Measurements from ENCODE around the gene SPEN. TPM values are rescaled to one million over a fixed set of nuclear protein-coding genes. Genes with fewer than 3 reads are reported as not detected.

Gene SPEN
- total and polyA plus RNA-seq, 9 of the 15 experiments (the other 6 are each of a cell fraction or from before 2014, with no cell fraction given), result 5.7 to 87.5 (median 27.2) TPM

GRCh38 chr1:15833069-15833679, 14.3 kb upstream of the SPEN start (continued):
- no peak for TF ChIP-seq CBFA2T3 (IDR thresholded peaks at IDR 0.05)
- TF ChIP-seq STAT5A (IDR thresholded peaks at IDR 0.05; ENCODE audit: borderline replicate concordance, low read length), result no peak
- 0 out of 2 replicates have a peak, but pooled peaks have one; percentile 72 for TF ChIP-seq NR1H2 (CRISPR knock-in tag; IDR thresholded peaks at IDR 0.05)
- TF ChIP-seq, protein P1, sequence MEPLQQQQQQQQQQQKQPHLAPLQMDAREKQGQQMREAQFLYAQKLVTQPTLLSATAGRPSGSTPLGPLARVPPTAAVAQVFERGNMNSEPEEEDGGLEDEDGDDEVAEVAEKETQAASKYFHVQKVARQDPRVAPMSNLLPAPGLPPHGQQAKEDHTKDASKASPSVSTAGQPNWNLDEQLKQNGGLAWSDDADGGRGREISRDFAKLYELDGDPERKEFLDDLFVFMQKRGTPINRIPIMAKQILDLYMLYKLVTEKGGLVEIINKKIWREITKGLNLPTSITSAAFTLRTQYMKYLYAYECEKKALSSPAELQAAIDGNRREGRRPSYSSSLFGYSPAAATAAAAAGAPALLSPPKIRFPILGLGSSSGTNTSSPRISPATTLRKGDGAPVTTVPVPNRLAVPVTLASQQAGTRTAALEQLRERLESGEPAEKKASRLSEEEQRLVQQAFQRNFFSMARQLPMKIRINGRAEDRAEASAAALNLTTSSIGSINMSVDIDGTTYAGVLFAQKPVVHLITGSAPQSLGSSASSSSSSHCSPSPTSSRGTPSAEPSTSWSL (CRISPR knock-in tag; IDR thresholded peaks at IDR 0.05; ENCODE audit: borderline replicate concordance), result no peak
- no peak for TF ChIP-seq ZNF311 (CRISPR knock-in tag; IDR thresholded peaks at IDR 0.05)
- TF ChIP-seq E2F6 (IDR thresholded peaks at IDR 0.05; ENCODE audit: borderline replicate concordance in 1 of 2, extremely low read depth in 1 of 2, insufficient read depth in 1 of 2, insufficient read length in 1 of 2, low read depth in 1 of 2, low read length in 1 of 2, poor library complexity in 1 of 2, severe bottlenecking in 1 of 2), result peak in 1 of 2 experiments; percentile 52
- TF ChIP-seq CHD4 (IDR thresholded peaks at IDR 0.05; ENCODE audit: insufficient read depth, insufficient replicate concordance, low read depth, low read length, poor library complexity, severe bottlenecking), result no peak
- no peak for TF ChIP-seq ZHX1 (conservative IDR thresholded peaks at IDR 0.05; ENCODE audit: low read length)
- TF ChIP-seq, protein P2, sequence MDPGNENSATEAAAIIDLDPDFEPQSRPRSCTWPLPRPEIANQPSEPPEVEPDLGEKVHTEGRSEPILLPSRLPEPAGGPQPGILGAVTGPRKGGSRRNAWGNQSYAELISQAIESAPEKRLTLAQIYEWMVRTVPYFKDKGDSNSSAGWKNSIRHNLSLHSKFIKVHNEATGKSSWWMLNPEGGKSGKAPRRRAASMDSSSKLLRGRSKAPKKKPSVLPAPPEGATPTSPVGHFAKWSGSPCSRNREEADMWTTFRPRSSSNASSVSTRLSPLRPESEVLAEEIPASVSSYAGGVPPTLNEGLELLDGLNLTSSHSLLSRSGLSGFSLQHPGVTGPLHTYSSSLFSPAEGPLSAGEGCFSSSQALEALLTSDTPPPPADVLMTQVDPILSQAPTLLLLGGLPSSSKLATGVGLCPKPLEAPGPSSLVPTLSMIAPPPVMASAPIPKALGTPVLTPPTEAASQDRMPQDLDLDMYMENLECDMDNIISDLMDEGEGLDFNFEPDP (CRISPR knock-in tag; IDR thresholded peaks at IDR 0.05), result no peak
- no peak for TF ChIP-seq EP300 (IDR thresholded peaks at IDR 0.05; ENCODE audit: low read length)
- peak; percentile 98 for TF ChIP-seq ZNF384 (IDR thresholded peaks at IDR 0.05; ENCODE audit: low read depth, low read length)
- TF ChIP-seq IRF1 (CRISPR knock-in tag; IDR thresholded peaks at IDR 0.05; ENCODE audit: borderline replicate concordance), result no peak
- TF ChIP-seq CCNT2 (IDR thresholded peaks at IDR 0.05; ENCODE audit: borderline replicate concordance, extremely low read depth, insufficient read length, low read depth, low read length), result no peak
- TF ChIP-seq TRIM25 (IDR thresholded peaks at IDR 0.05; ENCODE audit: borderline replicate concordance), result no peak
- TF ChIP-seq HIVEP1 (CRISPR knock-in tag; IDR thresholded peaks at IDR 0.05), result no peak

Data from K562 (cell line).